Neural cell (in vitro differentiated cells): Measurements from ENCODE around the gene FSIP1. TPM values are rescaled to one million over a fixed set of nuclear protein-coding genes. Genes with fewer than 3 reads are reported as not detected.

Experiments used
- H2AFZ ChIP-seq: fragments of 200-600, 300-800 bp; sonication (generic), shearing (Covaris generic); 2 replicates; pipeline ENCODE4 v1.6.0; 2014; ENCODE audit warnings: low read depth, mild to moderate bottlenecking, antibody characterized with exemption, low read length, moderate library complexity
- H3F3A ChIP-seq: fragments of 200-600 bp; shearing (Covaris generic); 2 replicates; pipeline ENCODE4 v1.6.1; 2016; ENCODE audit warnings: mild to moderate bottlenecking, moderate library complexity, mixed read lengths, antibody characterized with exemption, low read length; ENCODE audit not compliant: insufficient read depth, poor library complexity, severe bottlenecking
- H3K27ac ChIP-seq: fragments of 200-600, 300-800 bp; sonication (generic), shearing (Covaris generic); 2 replicates; pipeline ENCODE4 v1.5.1; 2014; ENCODE audit warnings: mild to moderate bottlenecking, low read length, moderate library complexity
- H3K27me3 ChIP-seq: fragments of 300-800, 200-600 bp; sonication (generic), shearing (Covaris generic); 2 replicates; pipeline ENCODE4 v1.6.0; 2014; ENCODE audit warnings: mild to moderate bottlenecking, low read depth, low read length, moderate library complexity; ENCODE audit not compliant: insufficient read depth
- H3K36me3 ChIP-seq: fragments of 300-800, 200-600 bp; sonication (generic), shearing (Covaris generic); 2 replicates; pipeline ENCODE4 v1.5.1; 2014; ENCODE audit warnings: mild to moderate bottlenecking, antibody characterized with exemption, low read length, moderate library complexity; ENCODE audit not compliant: insufficient read depth
- H3K4me2 ChIP-seq: fragments of 300-800, 200-600 bp; sonication (generic), shearing (Covaris generic); 2 replicates; pipeline ENCODE4 v1.6.0; 2014; ENCODE audit warnings: mild to moderate bottlenecking, low read length
- H3K4me3 ChIP-seq: fragments of 300-800, 200-600 bp; sonication (generic), shearing (Covaris generic); 2 replicates; pipeline ENCODE4 v1.5.1; 2014; ENCODE audit warnings: mild to moderate bottlenecking, low read length, moderate library complexity
- H3K79me2 ChIP-seq: fragments of 200-600 bp; shearing (Covaris generic); replicated peaks from 2 replicates; pipeline ENCODE4 v1.6.0; 2014; ENCODE audit warnings: mild to moderate bottlenecking, low read length, moderate library complexity; ENCODE audit not compliant: insufficient read depth
- H3K9ac ChIP-seq: fragments of 300-800, 200-600 bp; sonication (generic), shearing (Covaris generic); 2 replicates; pipeline ENCODE4 v1.6.1; 2016; ENCODE audit warnings: mild to moderate bottlenecking, low read length, mixed read lengths
- H3K9me2 ChIP-seq: fragments of 200-600 bp; shearing (Covaris generic); 2 replicates; pipeline ENCODE4 v1.6.1; 2016; ENCODE audit warnings: mild to moderate bottlenecking, low read length, mixed read lengths; ENCODE audit not compliant: insufficient read depth
- H3K9me3 ChIP-seq: fragments of 200-600, 300-800 bp; sonication (generic), shearing (Covaris generic); 2 replicates; pipeline ENCODE4 v1.6.1; 2016; ENCODE audit warnings: mild to moderate bottlenecking, mixed run types, low read length, moderate library complexity, mixed read lengths
- H4K20me1 ChIP-seq: fragments of 200-600 bp; shearing (Covaris generic); 2 replicates; pipeline ENCODE4 v1.6.1; 2016; ENCODE audit warnings: mild to moderate bottlenecking, mixed run types; ENCODE audit not compliant: insufficient read depth
- CTCF ChIP-seq: fragments of 450-650 bp; IDR thresholded peaks from 2 replicates; pipeline ENCODE4 v1.5.1; 2014; ENCODE audit warnings: antibody characterized with exemption, mild to moderate bottlenecking, moderate library complexity; ENCODE audit not compliant: poor library complexity, severe bottlenecking
- EP300 ChIP-seq: fragments of 450-650 bp; conservative IDR thresholded peaks from 2 replicates; pipeline ENCODE4 v1.6.1; 2014; ENCODE audit warnings: antibody characterized with exemption, mild to moderate bottlenecking, moderate library complexity; ENCODE audit not compliant: poor library complexity, severe bottlenecking
- EZH2 ChIP-seq: fragments of 200-600, 300-800 bp; shearing (Covaris generic), sonication (generic); IDR thresholded peaks from 2 replicates; pipeline ENCODE4 v1.6.1; 2014; ENCODE audit warnings: antibody characterized with exemption, low read length, borderline replicate concordance, mild to moderate bottlenecking; ENCODE audit not compliant: insufficient read depth, poor library complexity, severe bottlenecking
- MXI1 ChIP-seq: fragments of 450-650 bp; conservative IDR thresholded peaks from 2 replicates; pipeline ENCODE4 v1.6.1; 2014; ENCODE audit warnings: antibody characterized with exemption, mild to moderate bottlenecking; ENCODE audit not compliant: poor library complexity, severe bottlenecking
- POLR2AphosphoS5 ChIP-seq: IDR thresholded peaks from 2 replicates; pipeline ENCODE4 v1.6.1; 2012
- RAD21 ChIP-seq: fragments of 450-650 bp; conservative IDR thresholded peaks from 2 replicates; pipeline ENCODE4 v1.6.1; 2014; ENCODE audit warnings: antibody characterized with exemption, mild to moderate bottlenecking, moderate library complexity
- REST ChIP-seq: IDR thresholded peaks from 2 replicates; pipeline ENCODE4 v1.6.1; 2012; ENCODE audit warnings: borderline replicate concordance
- SMC3 ChIP-seq: fragments of 450-650 bp; conservative IDR thresholded peaks from 2 replicates; pipeline ENCODE4 v1.6.1; 2014; ENCODE audit warnings: antibody characterized with exemption, mild to moderate bottlenecking, moderate library complexity; ENCODE audit not compliant: poor library complexity
- TAF1 ChIP-seq: IDR thresholded peaks from 2 replicates; pipeline ENCODE4 v1.6.1; 2012; ENCODE audit warnings: low read depth
- polyA plus RNA-seq: library from polyadenylated mRNA; depleted of rRNA; stranded (reverse); fragments of >200 nt; gene quantifications from 2 replicates; pipeline ENCODE4 v1.2.3, GENCODE V29; 2014

FSIP1 gene
- polyA plus RNA-seq, 1 donor from 2014 or later = 3.8 TPM

- Histone ChIP-seq H3K9me2 (no peaks in the 10 kb centered on the region), H3K9ac (no peak overlapping the region), H2AFZ (no peak overlapping the region), H3K27me3 (no peaks in the 10 kb centered on the region), H3F3A (no peaks in the 10 kb centered on the region), H3K27ac (no peak overlapping the region), H3K9me3 (no peaks in the 10 kb centered on the region), H3K4me3 (no peak overlapping the region), H3K4me2 (no peak overlapping the region), H3K79me2 (no peaks in the 10 kb centered on the region), H3K36me3 (no peaks in the 10 kb centered on the region), H4K20me1 (no peaks in the 10 kb centered on the region)
- no peak for TF ChIP-seq TAF1
- no peak for TF ChIP-seq REST
- TF ChIP-seq MXI1 = no peak
- no peak for TF ChIP-seq POLR2AphosphoS5
- TF ChIP-seq RAD21 = no peak
- TF ChIP-seq EP300 = no peak
- no peak for TF ChIP-seq CTCF
- TF ChIP-seq EZH2 = no peak
- no peak for TF ChIP-seq SMC3
Observed at GRCh38 chr15:39628546-39629257, 153.9 kb downstream of the FSIP1 start.

GRCh38 chr15:39628144-39628508 is 154.5 kb downstream of the FSIP1 start:
- no peaks in the 10 kb centered on the region for H3K9me2 ChIP-seq
- H3K4me2 ChIP-seq = no peak overlapping the region
- H3F3A ChIP-seq = no peaks in the 10 kb centered on the region
- H3K79me2 ChIP-seq = no peaks in the 10 kb centered on the region
- no peaks in the 10 kb centered on the region for H3K36me3 ChIP-seq
- no peaks in the 10 kb centered on the region for H3K27me3 ChIP-seq
- H3K27ac ChIP-seq = no peak overlapping the region
- no peak overlapping the region for H3K4me3 ChIP-seq
- no peak overlapping the region for H2AFZ ChIP-seq
- H3K9me3 ChIP-seq = no peaks in the 10 kb centered on the region
- no peaks in the 10 kb centered on the region for H4K20me1 ChIP-seq
- no peak overlapping the region for H3K9ac ChIP-seq
- TF ChIP-seq RAD21 (no peak), CTCF (no peak), TAF1 (no peak), EZH2 (no peak), SMC3 (no peak), REST (no peak), MXI1 (no peak), POLR2AphosphoS5 (no peak)
